NCI-H2107 (cell line): ENCODE measurements around the gene LRIG1.

Experiments
- DNase-seq: peaks from one replicate; lab custom pipeline; 2025; lab: John Stamatoyannopoulos, UW

The LRIG1 gene

DNA sequence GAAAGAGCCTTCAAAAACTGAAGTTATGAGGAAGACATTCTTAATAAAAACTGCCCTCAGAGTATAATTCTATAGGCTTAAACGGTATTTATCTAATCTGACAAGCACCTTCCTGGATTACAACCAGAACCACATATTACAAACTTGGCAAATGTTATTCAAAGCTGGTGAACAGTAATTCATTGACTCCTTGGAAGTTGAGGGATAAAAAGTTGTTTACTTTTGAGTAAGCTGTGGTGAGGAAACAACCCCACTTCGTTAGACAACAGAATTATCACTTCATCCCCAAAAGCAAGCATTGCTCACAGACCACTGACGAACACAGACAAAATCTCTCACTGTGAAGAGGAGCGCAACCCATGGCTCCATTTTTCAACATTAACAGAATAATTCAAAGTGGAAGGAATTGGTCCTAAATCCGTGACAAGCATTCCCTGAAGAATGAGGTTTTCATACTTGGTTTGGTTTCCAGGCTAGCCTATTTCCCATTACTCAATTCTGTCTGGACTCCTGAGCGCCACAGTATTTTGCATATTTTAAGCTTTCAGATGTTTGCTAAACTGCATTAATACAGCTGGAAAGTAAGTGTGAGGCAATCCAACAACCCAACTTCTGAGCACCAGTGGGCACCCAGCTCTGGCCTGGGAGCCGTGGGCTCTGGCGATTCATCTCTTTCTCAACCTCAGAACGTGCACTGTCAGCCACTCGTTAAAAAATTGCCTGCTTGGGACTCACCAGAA, 32.7 kb downstream of the LRIG1 start:
- DNase-seq, result no peak

DNA sequence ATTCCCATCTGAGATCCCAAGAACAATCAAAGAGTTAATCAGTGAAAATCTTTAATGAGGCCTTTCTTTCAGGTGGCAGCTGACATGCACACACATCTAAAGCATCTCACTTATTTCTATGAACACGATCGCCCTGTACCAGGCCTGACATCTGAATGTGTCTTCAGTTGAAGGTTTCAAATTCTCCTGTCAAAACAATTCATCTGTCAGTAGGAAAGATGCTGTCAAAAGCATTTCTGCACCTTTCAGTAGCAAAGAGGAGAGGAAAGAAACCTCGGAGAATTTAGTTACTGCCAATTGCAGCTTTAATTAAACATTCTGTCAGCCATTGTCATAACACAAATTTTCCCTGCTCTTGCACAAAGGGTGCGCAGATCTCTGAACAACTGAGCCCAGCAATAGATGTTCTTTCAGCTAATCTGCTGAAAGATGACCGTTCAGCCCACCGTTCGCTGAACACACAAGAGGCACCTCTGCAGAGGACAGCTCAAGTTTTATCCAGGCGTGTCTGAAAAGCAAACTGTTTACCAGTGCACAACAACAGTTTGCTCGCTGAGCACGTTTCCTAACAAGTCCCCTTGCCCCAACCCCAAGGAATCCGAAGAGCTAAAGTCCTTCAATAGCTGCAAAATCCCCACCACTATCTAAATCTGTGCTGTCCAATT, 34.1 kb downstream of the LRIG1 start:
- DNase-seq, result no peak

- no peak for DNase-seq
Observed at GRCh38 chr3:66465587-66465986, 35.2 kb downstream of the LRIG1 start.

- DNase-seq, result no peak
Observed at GRCh38 chr3:66465034-66465433, 35.8 kb downstream of the LRIG1 start.

DNA sequence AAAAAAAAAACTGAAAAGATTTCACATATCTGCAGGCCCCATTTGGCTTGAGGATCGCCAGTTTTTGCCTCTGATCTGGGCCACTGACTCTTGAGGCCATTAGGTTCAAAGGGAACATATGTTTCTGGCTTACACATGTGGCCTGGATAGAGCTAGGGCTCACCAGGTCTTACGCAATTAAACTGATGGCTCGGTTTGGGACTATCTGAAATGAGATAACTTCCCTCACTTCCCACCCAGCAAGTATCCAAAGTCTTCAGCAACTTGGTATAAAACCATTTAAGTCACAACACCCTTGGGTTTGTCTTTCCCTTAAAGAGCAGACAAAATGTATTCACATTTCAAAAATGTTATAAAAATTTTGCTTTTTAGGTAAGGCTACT, 36.3 kb downstream of the LRIG1 start:
- no peak for DNase-seq

DNA sequence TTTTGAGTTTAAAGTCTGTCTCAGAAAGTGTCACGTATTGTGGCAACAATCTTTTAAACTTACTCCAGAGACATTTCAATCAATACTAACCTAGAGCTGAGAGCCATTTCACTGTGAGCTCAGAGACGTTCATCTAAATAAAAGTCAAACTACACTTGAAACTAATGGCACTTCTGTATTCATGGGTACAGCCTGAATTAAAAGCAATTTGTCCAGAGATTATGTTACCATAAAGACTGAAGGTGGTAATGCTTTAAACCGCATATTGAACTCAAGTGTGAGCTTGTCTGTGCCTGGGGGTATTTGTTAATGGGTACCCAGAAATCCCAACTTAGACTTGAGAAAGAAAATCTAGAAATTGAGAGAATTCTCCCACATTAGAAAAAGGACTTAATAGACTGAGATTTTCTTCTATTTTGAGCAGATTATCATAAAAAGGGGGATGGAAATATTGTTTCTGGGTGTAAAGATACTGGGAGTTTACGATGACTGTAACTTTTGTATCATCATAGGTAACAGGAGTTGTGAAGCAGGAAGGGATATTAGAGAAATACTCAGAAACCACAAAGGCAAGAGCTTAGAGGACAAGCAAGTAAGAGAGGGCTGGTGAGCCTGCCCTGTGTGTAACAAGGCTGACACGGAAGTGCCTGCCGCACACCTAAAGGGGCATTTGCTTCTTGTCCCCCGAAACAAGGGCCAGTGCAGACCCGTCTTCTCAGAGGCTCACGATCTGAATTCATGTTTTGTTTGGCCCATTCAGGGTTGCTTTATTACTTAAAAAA, 36.9 kb downstream of the LRIG1 start:
- no peak for DNase-seq

GRCh38 chr3:66463054-66463631, 37.7 kb downstream of the LRIG1 start:
- no peak for DNase-seq

GRCh38 chr3:66457252-66457651, 43.6 kb downstream of the LRIG1 start:
- DNase-seq, result no peak

DNA sequence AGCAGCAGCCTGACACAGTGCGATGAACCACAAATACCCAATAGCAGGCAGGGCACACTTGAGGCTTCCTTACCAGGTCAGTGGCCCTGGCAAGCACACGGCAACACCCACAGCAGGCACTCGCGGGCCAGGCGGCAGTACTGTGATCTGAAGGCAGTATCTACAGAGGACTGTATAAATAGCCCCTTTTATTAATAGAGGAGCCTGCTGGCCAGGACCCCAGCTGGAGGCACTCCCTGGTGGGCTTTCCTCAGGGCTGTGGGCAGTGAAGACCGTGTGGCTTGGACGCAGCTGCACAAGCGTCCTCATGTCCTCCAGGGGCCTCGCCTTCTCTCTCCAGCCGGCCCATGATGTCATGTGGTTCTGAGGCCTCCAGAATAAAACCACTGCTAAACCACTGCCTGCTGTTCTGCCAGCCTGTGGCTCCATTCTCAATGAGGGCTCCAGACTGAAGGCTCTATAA, 44.1 kb downstream of the LRIG1 start:
- DNase-seq, result no peak

DNA sequence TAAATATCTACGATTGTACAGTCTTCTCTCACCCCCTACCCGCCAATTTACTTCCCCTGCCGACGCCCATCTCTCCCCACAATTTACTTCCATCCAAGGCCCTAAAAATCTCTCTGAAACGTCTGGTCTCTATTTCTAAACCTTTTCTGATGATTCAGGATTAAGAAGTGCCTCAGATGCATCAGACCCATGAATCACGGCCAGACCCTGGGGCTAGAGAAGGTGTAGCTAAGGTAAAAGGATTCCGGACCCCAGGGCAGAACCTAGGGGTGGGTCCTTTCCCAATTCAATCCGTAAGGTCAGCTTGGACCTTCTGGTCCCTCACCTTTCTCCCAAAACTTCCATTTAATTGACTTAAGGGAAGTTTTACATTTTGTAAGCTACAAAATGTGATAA, 46.4 kb downstream of the LRIG1 start:
- no peak for DNase-seq

DNA sequence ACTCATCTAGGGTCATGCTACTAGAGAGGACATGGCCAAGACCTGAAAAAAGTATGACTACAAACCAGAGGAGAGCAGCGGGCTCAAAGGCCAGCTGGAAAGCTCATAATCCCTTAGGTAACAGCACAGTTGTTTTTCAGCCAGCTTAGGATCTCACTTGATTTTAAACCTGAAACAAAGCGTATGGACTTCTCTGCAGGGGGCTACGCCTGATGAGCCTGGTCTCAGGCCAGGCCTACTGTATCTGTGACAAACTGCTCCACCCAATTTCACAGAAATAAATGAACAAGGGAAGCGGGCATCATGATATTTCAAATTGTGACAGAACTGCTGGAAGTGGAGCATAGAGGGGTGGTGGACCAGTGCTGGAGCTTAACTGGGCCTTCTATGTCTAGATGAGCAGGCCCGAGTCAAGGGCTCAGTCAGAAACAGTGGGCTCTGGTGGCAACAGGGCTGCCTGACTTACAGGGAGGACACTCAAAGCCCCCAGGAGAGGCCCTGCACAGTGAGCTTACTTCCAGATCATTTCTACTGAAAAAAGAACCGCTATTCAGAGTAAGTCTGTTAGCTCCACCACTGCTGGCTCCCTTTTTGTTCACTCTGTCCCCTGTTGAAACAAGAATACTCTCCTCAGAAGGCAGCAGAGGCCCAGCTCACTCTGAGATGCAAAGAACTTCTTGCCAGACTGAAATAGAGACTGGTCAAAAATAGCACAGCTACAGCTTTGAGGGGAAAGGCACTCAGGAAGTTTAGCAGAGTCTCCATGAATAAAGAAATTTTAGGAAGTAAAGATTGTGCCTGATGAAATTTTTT, 47.0 kb downstream of the LRIG1 start:
- no peak for DNase-seq

DNA sequence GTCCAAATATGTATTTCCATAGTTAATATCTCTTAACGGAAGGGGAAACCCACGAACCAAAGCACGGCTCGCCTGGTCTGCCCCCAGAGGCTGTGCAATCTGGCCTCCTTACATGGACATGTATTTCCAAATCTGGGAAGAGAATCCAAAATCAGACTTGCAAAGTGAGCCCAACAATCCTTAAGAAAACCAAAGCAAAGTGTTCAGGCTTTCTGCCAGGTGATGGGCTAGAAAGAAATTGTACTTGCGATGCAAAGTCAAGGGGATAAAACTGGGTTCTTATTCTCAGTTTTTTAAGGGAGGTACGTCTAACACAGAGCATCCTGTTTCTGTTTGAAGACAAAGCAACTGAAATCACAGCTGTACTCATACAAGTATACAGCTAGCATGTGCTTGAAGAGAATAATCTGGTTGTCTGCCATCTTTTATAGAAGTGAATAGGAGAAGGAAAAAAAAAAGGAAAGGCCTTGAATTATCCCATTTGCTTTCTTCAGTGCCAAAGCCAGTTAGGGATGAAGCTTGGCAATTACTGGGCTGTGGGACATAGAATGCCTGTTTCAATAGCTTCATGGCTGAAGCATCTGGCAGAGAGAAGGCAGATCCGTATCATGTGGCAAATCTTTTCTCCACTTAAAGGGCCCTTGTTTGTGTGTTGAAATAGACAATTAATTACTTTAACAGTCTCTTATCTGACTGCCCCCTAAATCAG, 48.4 kb downstream of the LRIG1 start:
- no peak for DNase-seq

DNA sequence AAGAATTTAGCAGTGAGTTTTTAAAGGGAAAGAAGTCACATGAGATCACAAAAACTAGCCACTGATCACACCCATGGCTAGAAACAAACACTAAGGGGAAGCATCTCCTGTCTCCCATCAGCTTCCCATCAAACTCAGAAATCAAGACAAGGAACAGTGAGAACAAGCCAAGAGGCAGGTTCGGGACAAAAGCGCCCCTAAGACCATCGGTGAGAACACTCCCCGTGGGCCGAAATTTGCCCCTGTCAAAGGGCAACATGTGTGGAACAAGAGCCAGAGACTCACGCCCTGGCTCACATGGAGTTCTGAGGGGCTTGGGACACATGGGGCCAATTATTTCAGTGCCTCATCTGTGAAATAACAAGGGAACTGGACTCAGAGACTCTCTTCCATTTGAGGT, 49.1 kb downstream of the LRIG1 start:
- no peak for DNase-seq

- no peak for DNase-seq
Observed at GRCh38 chr3:66450390-66451022, 50.3 kb downstream of the LRIG1 start.

DNA sequence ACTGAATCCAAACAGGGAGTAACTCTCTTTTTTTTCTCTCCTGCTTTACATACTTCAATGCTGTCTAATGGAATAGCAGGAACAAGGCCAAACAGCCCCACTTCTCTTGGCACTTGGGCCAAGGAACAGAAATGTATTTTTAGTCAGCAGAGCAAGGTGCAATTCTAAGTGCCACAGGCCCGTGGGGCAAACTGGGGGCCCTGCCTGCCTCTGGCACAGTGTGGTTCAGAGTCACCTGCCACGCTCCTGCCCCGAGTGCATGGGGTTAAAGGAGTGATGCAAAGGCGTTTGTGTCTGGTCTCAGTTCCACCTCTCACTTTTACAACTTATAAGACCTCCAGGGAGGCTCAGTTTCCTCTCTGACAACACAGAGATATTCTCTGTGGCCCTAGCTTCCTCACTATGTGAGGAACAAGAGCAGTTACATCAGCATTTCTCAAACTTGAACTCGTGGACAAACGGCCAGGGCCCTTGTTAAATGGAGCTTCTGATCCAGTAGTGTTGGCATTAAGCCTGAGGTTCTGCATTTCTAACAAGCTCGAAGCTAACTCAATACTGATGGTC, 51.3 kb downstream of the LRIG1 start:
- no peak for DNase-seq

GRCh38 chr3:66444146-66444644, 56.6 kb downstream of the LRIG1 start:
- no peak for DNase-seq

- DNase-seq, result no peak
Observed at GRCh38 chr3:66443118-66443803, 57.6 kb downstream of the LRIG1 start.

GRCh38 chr3:66442254-66443117, 58.3 kb downstream of the LRIG1 start:
- no peak for DNase-seq
